Psoas muscle (tissue), 8 donors: ENCODE measurements around the gene MAP7. TPM values are rescaled to one million over a fixed set of nuclear protein-coding genes. Genes with fewer than 3 reads are reported as not detected.

ENCODE experiments used
- ATAC-seq, 4 donors: fragments of 200-7000 bp; cut with Tn5 transposase; one replicate each; pipeline ENCODE4 v1.9.1; 2020; ENCODE audit warnings: moderate library complexity in 3 of 4, mild to moderate bottlenecking in 2 of 4
- DNase-seq, 2 donors: peaks; one replicate each; pipeline ENCODE4 v3.0.0-alpha.2; 2020
- H3K27ac ChIP-seq: fragments of 200-600 bp; one replicate; pipeline ENCODE4 v1.8.0; 2022
- H3K27me3 ChIP-seq, 3 donors: fragments of 200-600 bp in 1 of 3; one replicate each; pipeline versions ENCODE4 v1.6.1 to v1.8.0; 2013 to 2022; ENCODE audit warnings: low read length in 2 of 3, mild to moderate bottlenecking in 2 of 3, moderate library complexity in 1 of 3; ENCODE audit not compliant: insufficient read depth in 3 of 3
- H3K36me3 ChIP-seq, 2 donors: fragments of 200-600 bp in 1 of 2; one replicate each; pipeline versions ENCODE4 v1.6.1 to v1.8.0; 2013 to 2022; ENCODE audit warnings: low read depth in 1 of 2, mild to moderate bottlenecking in 1 of 2, moderate library complexity in 1 of 2; ENCODE audit not compliant: insufficient read depth in 1 of 2
- H3K4me1 ChIP-seq: fragments of 200-600 bp; one replicate; pipeline ENCODE4 v1.8.0; 2022
- H3K4me3 ChIP-seq: fragments of 200-600 bp; one replicate; pipeline ENCODE4 v1.8.0; 2022; ENCODE audit warnings: mild to moderate bottlenecking
- H3K9me3 ChIP-seq: fragments of 200-600 bp; one replicate; pipeline ENCODE4 v1.8.0; 2022
- WGBS, 3 donors: extraction: QIAGEN DNeasy Blood & Tissue Kit; methylation state at CpG; one replicate each; pipeline versions ENCODE4 v1.1.6 to v1.1.7; 2013; 5-methylcytosine and 5-hydroxymethylcytosine counted together
- intact Hi-C, 2 donors: fragments of 100-400 bp; cut with DNase I; formaldehyde crosslinking; loops; one replicate each; pipeline versions ENCODE4 v1.11.0 to v1.14.2; 2022
- polyA plus RNA-seq, 3 donors: library from polyadenylated mRNA; stranded (reverse); fragments of 200-250 nt; gene quantifications; one replicate each; pipeline ENCODE4 v1.2.3, GENCODE V29; 2013
- total RNA-seq, 4 donors: library from RNA; stranded (reverse); fragmentation: NEBNext Ultra II Directional in 2 of 4; extraction: Animal tissue kit (Norgen Biotek cat#: 25700) in 2 of 4; gene quantifications; one replicate each; pipeline versions ENCODE4 v1.2.1 to v1.2.4, GENCODE V29; 2021 to 2023
- TF ChIP-seq, protein P1 (sequence below): fragments of 200-600 bp; IDR thresholded peaks from one replicate; pipeline ENCODE4 v1.8.0; 2022; ENCODE audit warnings: antibody characterized with exemption
- donor health status: healthy with polysubstance abuse.
- donor health status: DM: no; HTN: no; CAD: no; lungs with moderate emphysema.
- donor health status: Bipolar disorder and iron deficiency.
- donor health status: healthy.
- donor health status: DM: yes; HTN: yes; CAD: no.
- donor health status: DM: no; HTN: no; CAD: no.
- donor health status: DM: no; HTN: no; CAD: no.
- donor health status: DM: yes; HTN: yes; CAD: no.

Gene MAP7
- total and polyA plus RNA-seq, 7 donors = 0.10 to 0.94 (median 0.32) TPM

GRCh38 chr6:136424901-136425300 lies 125.3 kb downstream of the MAP7 start:
- intact Hi-C loops = no loop called here
- WGBS, 3 donors = 88 to 90% (median 89%) methylated on average over 5 of the region's 5 CpGs
- H3K4me3 ChIP-seq = no peak overlapping the region
- no peak overlapping the region for H3K27ac ChIP-seq
- H3K27me3 ChIP-seq = no peaks in the 10 kb centered on the region
- no peaks in the 10 kb centered on the region for H3K36me3 ChIP-seq
- H3K9me3 ChIP-seq = no peaks in the 10 kb centered on the region
- TF ChIP-seq, protein P1, sequence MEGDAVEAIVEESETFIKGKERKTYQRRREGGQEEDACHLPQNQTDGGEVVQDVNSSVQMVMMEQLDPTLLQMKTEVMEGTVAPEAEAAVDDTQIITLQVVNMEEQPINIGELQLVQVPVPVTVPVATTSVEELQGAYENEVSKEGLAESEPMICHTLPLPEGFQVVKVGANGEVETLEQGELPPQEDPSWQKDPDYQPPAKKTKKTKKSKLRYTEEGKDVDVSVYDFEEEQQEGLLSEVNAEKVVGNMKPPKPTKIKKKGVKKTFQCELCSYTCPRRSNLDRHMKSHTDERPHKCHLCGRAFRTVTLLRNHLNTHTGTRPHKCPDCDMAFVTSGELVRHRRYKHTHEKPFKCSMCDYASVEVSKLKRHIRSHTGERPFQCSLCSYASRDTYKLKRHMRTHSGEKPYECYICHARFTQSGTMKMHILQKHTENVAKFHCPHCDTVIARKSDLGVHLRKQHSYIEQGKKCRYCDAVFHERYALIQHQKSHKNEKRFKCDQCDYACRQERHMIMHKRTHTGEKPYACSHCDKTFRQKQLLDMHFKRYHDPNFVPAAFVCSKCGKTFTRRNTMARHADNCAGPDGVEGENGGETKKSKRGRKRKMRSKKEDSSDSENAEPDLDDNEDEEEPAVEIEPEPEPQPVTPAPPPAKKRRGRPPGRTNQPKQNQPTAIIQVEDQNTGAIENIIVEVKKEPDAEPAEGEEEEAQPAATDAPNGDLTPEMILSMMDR = no peak
- no peak for ATAC-seq
- no peaks in the 10 kb centered on the region for H3K4me1 ChIP-seq
- no peak for DNase-seq

- intact Hi-C loops = no loop called here
- Histone ChIP-seq H3K27ac (no peak overlapping the region), H3K36me3 (no peaks in the 10 kb centered on the region), H3K9me3 (no peaks in the 10 kb centered on the region), H3K4me3 (no peak overlapping the region), H3K4me1 (no peaks in the 10 kb centered on the region), H3K27me3 (no peaks in the 10 kb centered on the region)
- 64 to 77% (median 67%) methylated on average over 3 of the region's 3 CpGs for WGBS, 3 donors
- no peak for DNase-seq
- no peak for ATAC-seq
- TF ChIP-seq, protein P1 = no peak
These were observed 125.8 kb downstream of the MAP7 start for GRCh38 chr6:136424450-136424849.

DNA sequence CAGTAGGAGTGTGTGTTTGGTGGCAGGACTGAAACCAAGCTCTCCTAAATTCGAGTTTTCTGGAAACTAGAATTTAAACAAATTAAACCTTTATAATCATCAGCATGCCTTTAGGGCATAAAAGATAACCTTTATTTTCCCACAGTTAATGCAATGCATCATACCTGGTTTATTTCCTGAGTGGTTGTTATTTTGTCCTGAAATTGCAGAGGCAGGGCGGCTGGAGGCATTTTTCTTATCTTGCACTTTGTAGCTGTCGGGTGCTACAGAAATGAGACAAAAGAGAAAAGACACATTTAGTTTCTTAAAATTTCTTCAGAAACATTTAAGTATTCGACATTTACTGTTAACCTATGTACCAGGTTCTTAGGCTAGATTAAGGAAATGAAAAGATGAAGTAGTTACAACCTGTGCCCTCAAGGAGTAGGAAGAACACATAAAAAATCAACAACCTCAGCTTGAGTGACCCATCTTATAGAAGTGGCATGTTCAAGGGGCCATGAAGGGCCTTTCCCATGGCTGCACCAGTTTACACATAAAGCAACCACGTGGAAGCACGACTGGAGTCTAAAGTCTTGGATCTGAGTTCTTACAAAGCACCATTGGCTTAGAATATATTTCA lies 128.6 kb downstream of the MAP7 start:
- 84 to 88% (median 87%) methylated on average over 6 of the region's 6 CpGs for WGBS, 3 donors
- DNase-seq = no peak

DNA sequence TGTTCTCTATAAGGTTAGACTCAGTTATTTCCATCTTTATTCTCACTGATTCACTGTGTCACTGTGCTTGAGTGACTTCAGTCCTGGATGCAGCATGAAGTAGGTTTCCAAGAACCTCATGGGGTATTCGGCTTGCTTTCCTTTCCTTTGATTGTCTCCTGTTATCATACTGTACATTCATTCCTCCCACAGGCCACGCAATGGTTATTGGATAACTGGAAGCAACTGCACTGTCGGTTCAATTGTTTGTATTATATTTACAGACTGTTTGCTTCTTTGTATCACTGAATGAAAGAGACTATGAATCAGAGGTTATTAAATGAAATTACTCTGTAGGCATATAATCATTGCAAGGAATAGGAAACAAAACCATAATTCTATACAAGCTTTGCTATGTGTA lies 129.4 kb downstream of the MAP7 start:
- ATAC-seq = no peak
- H3K27ac ChIP-seq = no peak overlapping the region
- no peaks in the 10 kb centered on the region for H3K27me3 ChIP-seq
- H3K4me3 ChIP-seq = no peak overlapping the region
- H3K4me1 ChIP-seq = no peaks in the 10 kb centered on the region
- 84 to 90% (median 87%) methylated on average over 3 of the region's 3 CpGs for WGBS, 3 donors
- H3K9me3 ChIP-seq = no peaks in the 10 kb centered on the region
- TF ChIP-seq, protein P1 = no peak
- no peaks in the 10 kb centered on the region for H3K36me3 ChIP-seq
- intact Hi-C loops = no loop called here
- DNase-seq = no peak

More for the DNA sequence above, 128.6 kb downstream of the MAP7 start:
- Histone ChIP-seq H3K36me3 (no peaks in the 10 kb centered on the region), H3K27me3 (no peaks in the 10 kb centered on the region), H3K4me3 (no peak overlapping the region), H3K9me3 (no peaks in the 10 kb centered on the region), H3K27ac (no peak overlapping the region), H3K4me1 (no peaks in the 10 kb centered on the region)
- no peak for ATAC-seq
- intact Hi-C loops = no loop called here
- TF ChIP-seq, protein P1 = no peak
